NAMALWA (cell line): ENCODE results near the gene TPK1.
A peak's percentile ranks its signal among the peaks of the same experiment; 100 is the strongest.
"Not testable (repeated sequence)": the region's sequence is repeated elsewhere in the genome, so short reads cannot be mapped to it uniquely, and the experiment has no call there.

ENCODE experiments used
- DNase-seq: peaks from one replicate; pipeline ENCODE4 v3.0.0-alpha.2; 2015; ENCODE audit warnings: low spot score

TPK1 gene

DNA sequence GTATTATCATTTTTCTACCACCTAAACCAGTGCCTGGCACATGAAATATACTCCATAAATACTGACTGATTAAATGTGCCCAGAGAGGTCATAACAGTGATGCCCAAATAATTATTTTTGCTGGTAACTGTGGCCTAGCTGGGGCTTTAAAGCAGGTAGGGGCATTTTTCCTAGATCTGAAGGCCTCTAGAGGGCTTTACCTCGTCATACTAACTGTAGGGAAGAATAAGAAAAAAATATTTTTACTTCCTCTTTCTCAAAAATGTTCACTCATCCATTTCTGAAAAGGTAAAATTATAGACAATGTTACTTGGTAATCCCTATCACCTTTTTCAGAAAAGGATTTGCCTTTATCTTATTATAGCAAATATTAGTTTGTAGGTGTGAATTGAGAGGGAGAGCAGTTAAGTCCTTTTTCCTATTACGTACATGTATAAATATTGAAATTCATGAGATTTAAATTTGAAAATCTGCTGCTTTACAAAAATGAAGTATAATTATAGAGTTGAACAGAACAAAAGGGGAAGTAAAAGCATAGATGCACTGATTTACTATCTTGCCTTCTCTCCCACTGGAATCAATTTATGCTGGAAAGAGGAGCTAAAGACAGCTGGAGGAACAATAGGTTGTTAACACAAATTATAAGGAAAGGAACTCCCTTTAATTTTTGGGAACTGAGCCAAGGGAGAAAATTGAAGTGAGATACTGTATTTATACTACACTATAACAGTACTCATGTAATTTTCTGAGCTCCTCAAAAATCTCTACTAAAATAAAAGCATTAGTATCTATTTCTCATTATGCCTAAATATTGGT lies 360.8 kb downstream of the TPK1 start:
- DNase-seq = no peak

DNA sequence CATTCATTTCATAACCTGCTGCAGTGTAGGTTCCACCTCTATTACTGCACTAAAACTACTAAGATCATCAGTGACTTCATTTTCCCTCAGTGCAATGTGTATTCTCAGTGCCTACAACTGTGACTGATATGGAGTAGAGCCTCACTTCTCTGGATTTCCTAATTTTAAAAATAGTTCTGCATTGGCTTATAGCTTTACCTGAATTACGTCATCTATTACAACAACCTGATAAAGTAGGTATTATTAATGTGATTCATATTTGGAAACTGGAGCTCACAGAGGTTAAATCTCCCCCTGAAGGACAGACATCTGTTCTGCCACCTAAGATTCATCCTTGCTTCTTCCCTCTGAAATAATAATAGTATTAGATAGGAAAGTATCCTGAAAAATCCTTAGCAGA lies 361.5 kb downstream of the TPK1 start:
- DNase-seq = no peak

DNA sequence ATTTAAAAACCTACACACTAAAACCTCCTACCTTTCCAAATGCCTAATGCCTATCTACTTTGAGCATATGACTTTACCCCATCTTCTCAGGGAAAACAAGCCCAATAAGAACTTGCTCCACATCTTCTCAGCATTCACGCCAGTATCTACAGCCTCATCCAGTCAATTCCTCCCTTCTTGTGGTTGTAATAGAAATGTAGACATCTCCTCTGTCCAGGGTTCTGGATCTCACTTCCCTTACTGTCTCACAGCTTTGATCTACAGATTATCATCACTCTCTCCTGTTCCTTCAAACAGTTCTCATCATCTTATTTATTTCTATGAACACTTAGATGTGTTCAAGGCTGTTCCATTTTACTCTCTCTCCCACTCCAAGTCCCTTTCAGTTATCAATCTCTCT lies 361.9 kb downstream of the TPK1 start:
- no peak for DNase-seq

DNA sequence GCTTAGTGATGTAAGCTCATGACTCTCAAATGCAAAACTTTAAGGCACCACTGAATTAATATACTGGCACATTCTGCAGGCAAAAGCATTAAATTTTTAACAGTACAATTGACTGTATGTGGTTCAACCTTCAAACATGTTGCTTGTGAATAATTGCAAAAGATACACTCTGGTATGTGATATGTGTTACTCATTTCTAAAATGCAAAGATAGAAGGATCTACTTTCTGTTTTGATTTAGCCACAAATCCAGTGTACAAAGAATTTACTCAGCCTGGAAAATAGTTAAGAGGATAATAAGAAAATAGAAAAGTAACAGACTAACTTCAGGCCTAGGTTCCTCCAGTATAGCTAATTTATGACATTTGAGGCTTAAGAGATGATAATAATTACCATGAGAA lies 365.8 kb downstream of the TPK1 start:
- DNase-seq = no peak

GRCh38 chr7:144468990-144469732 lies 366.7 kb downstream of the TPK1 start:
- no peak for DNase-seq

GRCh38 chr7:144459635-144460034 lies 376.2 kb downstream of the TPK1 start:
- no peak for DNase-seq

DNA sequence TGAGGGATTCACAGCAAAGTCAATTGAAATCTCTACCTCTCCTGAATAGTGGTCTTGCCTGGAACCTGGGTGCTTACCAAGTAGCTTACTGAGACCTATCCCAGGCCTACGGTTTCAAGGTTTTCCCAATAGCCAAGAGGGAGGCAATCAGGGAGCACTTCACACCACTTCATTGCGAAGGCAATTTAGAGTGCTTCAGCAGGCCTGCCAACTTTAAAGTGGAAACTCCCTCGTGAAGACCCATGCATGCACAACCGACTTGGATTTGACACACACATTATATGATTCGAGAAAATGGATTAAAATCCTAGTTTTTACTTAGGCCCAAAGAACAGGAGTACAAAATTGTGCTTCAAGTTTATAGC lies 380.8 kb downstream of the TPK1 start:
- no peak for DNase-seq

DNA sequence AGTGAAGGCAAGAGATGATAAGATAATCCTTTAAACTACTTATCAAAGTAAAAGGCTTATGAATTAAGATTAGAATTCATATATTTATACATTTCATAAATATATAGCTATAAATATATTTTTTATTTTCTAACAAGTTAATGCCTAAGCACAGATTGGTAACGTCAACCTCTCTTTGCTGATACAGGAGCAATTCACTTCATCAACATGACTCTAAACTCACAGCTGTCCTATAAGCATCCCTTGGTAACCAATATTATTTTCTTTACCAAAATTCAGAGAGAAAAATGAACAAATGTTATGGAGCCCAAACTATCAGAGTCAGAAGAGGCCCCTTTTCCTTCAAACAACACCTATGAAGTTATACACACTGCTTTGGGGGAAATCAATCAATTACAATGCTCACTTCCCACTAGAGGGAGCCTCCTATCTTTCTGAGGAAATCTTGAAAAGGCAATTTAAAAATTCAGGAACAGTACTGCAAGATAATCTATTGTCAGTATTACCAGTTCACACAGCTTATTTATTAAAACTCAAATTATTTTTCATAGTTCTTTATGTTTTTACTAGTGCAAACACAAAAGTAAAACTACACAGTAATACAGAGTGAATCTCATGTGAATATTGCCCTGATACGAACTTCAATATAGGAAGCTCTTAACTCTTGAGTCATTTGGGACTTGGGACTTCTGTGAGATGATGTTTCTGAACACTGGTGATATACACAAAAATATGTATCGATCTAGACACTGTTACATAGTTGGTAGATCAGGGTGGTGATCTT lies 381.4 kb downstream of the TPK1 start:
- DNase-seq = peak; percentile 9

- no peak for DNase-seq
Observed at GRCh38 chr7:144452064-144452463, 383.8 kb downstream of the TPK1 start.

DNA sequence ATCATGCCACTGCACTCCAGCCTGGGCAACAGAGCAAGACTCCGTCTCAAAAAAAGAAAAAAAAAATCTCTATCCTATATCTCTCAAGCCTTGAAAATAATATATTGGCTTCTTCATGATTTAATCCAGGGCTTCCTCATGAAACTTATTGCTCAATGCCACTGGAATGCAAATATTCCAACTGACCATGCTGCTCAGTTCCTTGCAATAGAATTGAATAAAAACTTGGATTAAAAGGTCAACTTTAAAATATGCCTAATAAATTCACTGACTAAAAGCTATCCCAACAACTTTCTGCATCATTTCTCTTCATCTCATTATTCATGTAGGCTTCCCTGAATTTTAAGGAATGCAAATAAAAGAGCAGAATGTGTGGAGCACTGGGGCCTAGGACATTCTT lies 390.3 kb downstream of the TPK1 start:
- no peak for DNase-seq

GRCh38 chr7:144439717-144440205 lies 396.1 kb downstream of the TPK1 start:
- DNase-seq = no peak

DNA sequence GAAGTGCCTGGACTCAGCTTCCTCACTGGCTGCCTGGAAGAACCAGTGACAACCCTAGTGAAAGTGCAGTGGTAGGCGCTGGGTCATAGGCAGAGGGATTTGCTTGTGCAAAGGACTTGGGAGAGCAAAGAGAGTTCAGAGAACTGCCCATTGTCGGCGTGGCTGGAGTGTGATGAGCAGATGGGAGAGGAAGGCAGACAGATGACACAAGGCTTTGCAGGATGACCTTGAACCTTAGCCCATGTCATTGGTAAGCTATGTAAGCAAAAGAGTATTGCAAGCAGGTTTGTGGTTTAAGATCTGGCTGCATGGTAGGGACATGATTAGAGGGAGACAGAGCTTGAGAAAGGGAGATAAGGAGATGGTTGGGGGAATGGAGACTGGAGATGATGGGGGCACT lies 397.1 kb downstream of the TPK1 start:
- DNase-seq = no peak

- DNase-seq = peak; percentile 74
Observed at GRCh38 chr7:144437370-144438191, 398.3 kb downstream of the TPK1 start.

DNA sequence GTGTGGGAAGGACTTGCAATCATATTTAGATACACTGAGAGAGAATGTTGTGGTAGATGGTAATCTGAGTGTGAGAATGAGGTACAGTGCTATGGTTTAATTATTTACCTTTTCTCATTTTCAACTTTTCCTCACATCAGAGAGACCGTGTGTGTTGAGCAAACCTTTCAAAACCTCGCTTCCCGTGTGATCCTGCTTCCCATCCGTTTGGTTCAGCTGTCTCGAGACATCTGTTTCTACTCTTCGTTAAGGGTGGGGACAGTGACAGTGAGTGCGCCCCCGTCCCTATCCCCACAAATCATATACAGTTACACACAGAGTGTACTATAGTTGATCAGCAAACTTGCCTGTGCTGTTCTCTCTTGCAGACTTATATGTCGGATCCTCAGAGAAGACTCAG lies 399.4 kb downstream of the TPK1 start:
- DNase-seq = no peak

- DNase-seq = no peak
Observed at GRCh38 chr7:144428431-144428830, 407.4 kb downstream of the TPK1 start.

DNA sequence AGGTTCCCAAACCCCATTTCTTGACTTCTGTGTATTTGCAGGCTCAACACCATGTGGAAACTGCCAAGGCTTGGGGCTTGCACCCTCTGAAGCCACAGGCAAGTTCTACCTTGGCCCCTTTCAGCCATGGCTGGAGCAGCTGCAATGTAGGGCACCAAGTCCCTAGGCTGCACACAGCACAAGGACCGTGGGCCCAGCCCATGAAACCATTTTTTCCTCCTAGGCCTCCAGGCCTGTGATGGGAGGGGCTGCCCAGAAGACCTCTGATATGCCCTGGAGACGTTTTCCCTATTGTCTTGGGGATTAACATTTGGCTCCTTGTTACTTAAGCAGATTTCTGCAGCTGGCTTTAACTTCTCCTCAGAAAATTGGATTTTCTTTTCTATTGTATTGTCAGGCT lies 408.3 kb downstream of the TPK1 start:
- not testable (repeated sequence) for DNase-seq

- DNase-seq = not testable (repeated sequence)
Observed at GRCh38 chr7:144418931-144419330, 416.9 kb downstream of the TPK1 start.

DNA sequence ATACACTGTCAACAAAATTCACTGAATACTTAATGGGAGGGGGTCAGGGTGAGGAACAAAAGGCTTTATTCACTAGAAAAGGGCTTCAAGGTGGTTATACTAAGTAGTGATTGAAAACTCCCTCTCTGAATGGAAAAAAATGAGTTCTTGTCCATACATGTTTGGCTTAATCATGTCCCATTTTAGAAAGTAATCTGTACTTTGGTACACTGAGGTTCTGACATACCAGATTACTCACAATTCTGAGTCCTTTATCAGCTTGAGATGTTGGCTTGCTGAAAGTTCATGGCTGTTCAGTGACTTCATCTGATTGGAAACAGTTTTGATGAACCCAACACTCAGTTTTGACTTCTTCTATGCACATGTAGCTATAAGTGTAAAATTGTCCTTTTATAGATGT lies 419.5 kb downstream of the TPK1 start:
- no peak for DNase-seq

DNA sequence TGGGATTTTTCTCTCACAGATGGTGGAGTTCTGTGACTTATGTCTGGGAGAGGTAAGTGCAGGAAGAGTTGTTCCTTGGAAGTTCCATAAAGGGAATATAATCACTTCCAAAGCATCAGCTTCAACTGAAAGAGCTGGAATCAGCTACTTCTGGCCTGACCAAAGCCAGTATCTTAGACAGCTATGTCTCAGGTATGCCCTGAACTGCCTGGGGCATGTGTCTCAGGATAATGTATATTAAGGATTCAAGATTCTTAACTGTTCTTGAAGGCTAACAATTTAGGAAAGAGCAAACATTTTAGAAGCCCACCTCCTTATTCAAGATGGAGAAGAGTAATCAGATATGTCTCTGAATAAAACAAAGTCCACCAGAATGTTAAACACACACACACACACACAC lies 420.0 kb downstream of the TPK1 start:
- no peak for DNase-seq

GRCh38 chr7:144414815-144415214 lies 421.0 kb downstream of the TPK1 start:
- DNase-seq = no peak

DNA sequence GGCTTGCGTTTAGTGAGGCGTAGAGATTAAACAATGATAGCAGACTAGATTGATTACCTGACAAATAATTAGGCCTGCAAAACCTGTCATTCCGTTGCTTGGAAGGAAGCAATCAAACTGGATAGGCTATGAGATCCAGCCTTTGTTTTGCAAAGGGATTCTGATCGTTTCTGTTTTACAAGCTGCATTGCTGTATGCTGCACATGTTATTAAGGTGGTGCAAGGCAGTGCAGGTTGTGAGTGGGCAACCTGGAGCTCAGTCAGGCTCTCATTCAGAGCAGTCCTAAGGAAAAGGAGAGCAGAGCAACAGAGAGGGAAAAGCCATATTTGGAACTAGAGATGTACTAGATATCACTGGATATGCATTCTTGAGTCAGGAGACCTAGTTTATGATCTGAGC lies 425.4 kb downstream of the TPK1 start:
- DNase-seq = no peak

- no peak for DNase-seq
Observed at GRCh38 chr7:144408121-144408520, 427.7 kb downstream of the TPK1 start.
